ENCODE results near the gene KIF26A.

Gene KIF26A

GRCh38 chr14:104171029-104171697, 32.8 kb downstream of the KIF26A start:
- H3K27me3 ChIP-seq (ENCODE audit: control insufficient read depth, insufficient read depth, low read length), result no peaks in the 10 kb centered on the region
- H3K4me1 ChIP-seq (ENCODE audit: control insufficient read depth, insufficient read depth, low read length), result no peaks in the 10 kb centered on the region
- no peaks in the 10 kb centered on the region for H3K36me3 ChIP-seq (ENCODE audit: control insufficient read depth, insufficient read depth, low read length)
- H3K9ac ChIP-seq (ENCODE audit: low read length), result no peak overlapping the region
- no peak overlapping the region for H3K27ac ChIP-seq (ENCODE audit: low read depth, low read length)
- no peak overlapping the region for H3K4me3 ChIP-seq (ENCODE audit: low read length)

GRCh38 chr14:104171895-104172294, 33.5 kb downstream of the KIF26A start:
- H3K27me3 ChIP-seq (ENCODE audit: control insufficient read depth, insufficient read depth, low read length), result no peaks in the 10 kb centered on the region
- H3K27ac ChIP-seq (ENCODE audit: low read depth, low read length), result no peak overlapping the region
- H3K4me3 ChIP-seq (ENCODE audit: low read length), result no peak overlapping the region
- H3K9ac ChIP-seq (ENCODE audit: low read length), result no peak overlapping the region
- H3K4me1 ChIP-seq (ENCODE audit: control insufficient read depth, insufficient read depth, low read length), result no peaks in the 10 kb centered on the region
- no peaks in the 10 kb centered on the region for H3K36me3 ChIP-seq (ENCODE audit: control insufficient read depth, insufficient read depth, low read length)

DNA sequence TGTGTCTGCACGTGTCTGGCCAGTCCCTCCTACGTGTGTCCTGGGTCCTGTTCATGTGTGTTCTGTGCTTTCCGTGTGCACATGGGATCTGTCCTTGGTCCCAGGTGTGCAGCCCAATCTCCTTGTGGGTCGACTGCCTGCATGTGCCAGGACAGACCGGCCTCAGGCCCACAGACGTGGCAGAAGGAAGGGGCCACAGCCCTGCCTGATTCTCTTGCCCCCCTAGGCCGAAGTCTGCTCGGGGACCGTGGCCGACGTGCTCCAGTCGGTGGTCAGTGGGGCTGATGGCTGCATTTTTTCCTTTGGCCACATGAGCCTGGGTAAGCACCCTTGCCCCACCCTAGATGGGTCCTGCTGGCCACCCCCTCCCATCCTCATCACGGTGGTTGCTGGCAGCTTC, 34.0 kb downstream of the KIF26A start:
- Histone ChIP-seq H3K4me3 (ENCODE audit: low read length) (no peak overlapping the region), H3K27ac (ENCODE audit: low read depth, low read length) (no peak overlapping the region), H3K27me3 (ENCODE audit: control insufficient read depth, insufficient read depth, low read length) (no peaks in the 10 kb centered on the region), H3K4me1 (ENCODE audit: control insufficient read depth, insufficient read depth, low read length) (no peaks in the 10 kb centered on the region), H3K9ac (ENCODE audit: low read length) (no peak overlapping the region), H3K36me3 (ENCODE audit: control insufficient read depth, insufficient read depth, low read length) (no peaks in the 10 kb centered on the region)

DNA sequence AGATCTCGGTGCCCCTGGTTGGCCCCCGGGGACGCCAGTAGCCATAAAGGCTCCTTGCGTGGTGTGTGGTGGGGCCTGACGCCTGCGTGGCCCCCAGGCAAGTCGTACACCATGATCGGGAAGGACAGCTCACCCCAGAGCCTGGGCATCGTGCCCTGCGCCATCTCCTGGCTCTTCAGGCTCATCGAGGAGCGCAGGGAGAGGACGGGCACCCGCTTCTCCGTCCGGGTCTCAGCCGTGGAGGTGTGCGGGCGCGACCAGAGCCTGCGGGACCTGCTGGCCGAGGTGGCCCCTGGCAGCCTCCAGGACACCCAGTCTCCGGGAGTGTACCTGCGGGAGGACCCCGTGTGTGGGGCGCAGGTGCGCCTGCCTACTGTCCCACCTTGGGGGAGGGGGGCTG, 34.5 kb downstream of the KIF26A start:
- H3K9ac ChIP-seq (ENCODE audit: low read length), result no peak overlapping the region
- no peak overlapping the region for H3K27ac ChIP-seq (ENCODE audit: low read depth, low read length)
- H3K27me3 ChIP-seq (ENCODE audit: control insufficient read depth, insufficient read depth, low read length), result no peaks in the 10 kb centered on the region
- no peaks in the 10 kb centered on the region for H3K4me1 ChIP-seq (ENCODE audit: control insufficient read depth, insufficient read depth, low read length)
- no peaks in the 10 kb centered on the region for H3K36me3 ChIP-seq (ENCODE audit: control insufficient read depth, insufficient read depth, low read length)
- H3K4me3 ChIP-seq (ENCODE audit: low read length), result no peak overlapping the region

DNA sequence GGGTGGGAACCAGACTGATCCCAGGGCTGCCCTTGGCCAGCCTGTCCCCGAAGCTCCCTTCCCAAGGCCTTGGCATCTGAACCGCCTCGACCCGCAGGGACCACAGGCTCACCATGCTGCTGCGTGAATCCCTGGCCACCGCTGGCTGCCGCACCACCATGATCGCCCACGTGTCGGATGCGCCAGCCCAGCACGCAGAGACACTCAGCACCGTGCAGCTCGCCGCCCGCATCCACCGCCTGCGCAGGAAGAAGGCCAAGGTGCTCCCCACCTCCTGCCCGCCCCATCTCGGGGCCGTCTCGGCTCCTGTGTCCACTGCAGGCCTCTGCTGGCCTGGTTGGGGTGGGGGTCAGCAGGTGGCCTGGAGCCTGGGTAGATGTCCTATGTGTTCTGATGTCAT, 35.7 kb downstream of the KIF26A start:
- H3K36me3 ChIP-seq (ENCODE audit: control insufficient read depth, insufficient read depth, low read length), result no peaks in the 10 kb centered on the region
- H3K27me3 ChIP-seq (ENCODE audit: control insufficient read depth, insufficient read depth, low read length), result no peaks in the 10 kb centered on the region
- H3K9ac ChIP-seq (ENCODE audit: low read length), result no peak overlapping the region
- no peak overlapping the region for H3K4me3 ChIP-seq (ENCODE audit: low read length)
- no peaks in the 10 kb centered on the region for H3K4me1 ChIP-seq (ENCODE audit: control insufficient read depth, insufficient read depth, low read length)
- H3K27ac ChIP-seq (ENCODE audit: low read depth, low read length), result no peak overlapping the region

GRCh38 chr14:104175041-104175440, 36.7 kb downstream of the KIF26A start:
- no peaks in the 10 kb centered on the region for H3K4me1 ChIP-seq (ENCODE audit: control insufficient read depth, insufficient read depth, low read length)
- no peaks in the 10 kb centered on the region for H3K36me3 ChIP-seq (ENCODE audit: control insufficient read depth, insufficient read depth, low read length)
- no peak overlapping the region for H3K27ac ChIP-seq (ENCODE audit: low read depth, low read length)
- H3K4me3 ChIP-seq (ENCODE audit: low read length), result no peak overlapping the region
- H3K27me3 ChIP-seq (ENCODE audit: control insufficient read depth, insufficient read depth, low read length), result no peaks in the 10 kb centered on the region
- no peak overlapping the region for H3K9ac ChIP-seq (ENCODE audit: low read length)

DNA sequence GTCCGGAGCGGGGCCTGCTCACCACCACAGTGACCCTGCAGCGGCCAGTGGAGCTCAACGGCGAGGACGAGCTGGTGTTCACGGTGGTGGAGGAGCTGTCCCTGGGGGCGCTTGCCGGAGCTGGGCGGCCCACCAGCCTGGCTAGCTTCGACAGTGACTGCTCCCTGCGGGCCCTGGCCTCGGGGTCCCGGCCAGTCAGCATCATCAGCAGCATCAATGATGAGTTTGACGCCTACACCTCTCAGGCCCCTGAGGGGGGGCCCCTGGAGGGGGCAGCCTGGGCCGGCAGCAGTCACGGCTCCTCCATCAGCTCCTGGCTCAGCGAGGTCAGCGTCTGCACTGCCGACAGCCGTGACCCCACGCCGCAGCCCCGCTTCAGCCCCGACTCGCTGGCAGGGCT, 37.4 kb downstream of the KIF26A start:
- H3K4me3 ChIP-seq (ENCODE audit: low read length), result no peak overlapping the region
- H3K27ac ChIP-seq (ENCODE audit: low read depth, low read length), result no peak overlapping the region
- no peaks in the 10 kb centered on the region for H3K36me3 ChIP-seq (ENCODE audit: control insufficient read depth, insufficient read depth, low read length)
- H3K9ac ChIP-seq (ENCODE audit: low read length), result no peak overlapping the region
- H3K4me1 ChIP-seq (ENCODE audit: control insufficient read depth, insufficient read depth, low read length), result no peaks in the 10 kb centered on the region
- no peaks in the 10 kb centered on the region for H3K27me3 ChIP-seq (ENCODE audit: control insufficient read depth, insufficient read depth, low read length)

DNA sequence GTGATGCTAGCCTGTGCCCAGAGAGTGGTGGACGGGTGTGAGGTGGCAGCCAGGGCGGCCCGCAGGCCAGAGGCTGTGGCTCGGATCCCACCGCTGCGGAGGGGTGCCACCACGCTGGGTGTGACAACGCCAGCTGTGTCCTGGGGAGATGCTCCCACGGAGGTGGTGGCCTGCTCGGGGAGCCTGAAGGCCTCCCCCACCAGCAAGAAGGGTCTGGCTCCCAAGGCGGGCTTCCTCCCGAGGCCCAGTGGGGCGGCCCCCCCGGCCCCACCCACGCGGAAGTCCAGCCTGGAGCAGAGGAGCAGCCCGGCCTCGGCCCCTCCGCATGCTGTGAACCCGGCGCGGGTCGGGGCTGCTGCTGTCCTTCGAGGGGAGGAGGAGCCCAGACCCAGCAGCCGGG, 38.2 kb downstream of the KIF26A start:
- H3K9ac ChIP-seq (ENCODE audit: low read length), result no peak overlapping the region
- no peaks in the 10 kb centered on the region for H3K4me1 ChIP-seq (ENCODE audit: control insufficient read depth, insufficient read depth, low read length)
- H3K27me3 ChIP-seq (ENCODE audit: control insufficient read depth, insufficient read depth, low read length), result no peaks in the 10 kb centered on the region
- H3K27ac ChIP-seq (ENCODE audit: low read depth, low read length), result no peak overlapping the region
- H3K36me3 ChIP-seq (ENCODE audit: control insufficient read depth, insufficient read depth, low read length), result no peaks in the 10 kb centered on the region
- no peak overlapping the region for H3K4me3 ChIP-seq (ENCODE audit: low read length)

GRCh38 chr14:104177411-104177810, 39.0 kb downstream of the KIF26A start:
- H3K36me3 ChIP-seq (ENCODE audit: control insufficient read depth, insufficient read depth, low read length), result no peaks in the 10 kb centered on the region
- no peak overlapping the region for H3K4me3 ChIP-seq (ENCODE audit: low read length)
- no peak overlapping the region for H3K27ac ChIP-seq (ENCODE audit: low read depth, low read length)
- H3K27me3 ChIP-seq (ENCODE audit: control insufficient read depth, insufficient read depth, low read length), result no peaks in the 10 kb centered on the region
- no peak overlapping the region for H3K9ac ChIP-seq (ENCODE audit: low read length)
- no peaks in the 10 kb centered on the region for H3K4me1 ChIP-seq (ENCODE audit: control insufficient read depth, insufficient read depth, low read length)

DNA sequence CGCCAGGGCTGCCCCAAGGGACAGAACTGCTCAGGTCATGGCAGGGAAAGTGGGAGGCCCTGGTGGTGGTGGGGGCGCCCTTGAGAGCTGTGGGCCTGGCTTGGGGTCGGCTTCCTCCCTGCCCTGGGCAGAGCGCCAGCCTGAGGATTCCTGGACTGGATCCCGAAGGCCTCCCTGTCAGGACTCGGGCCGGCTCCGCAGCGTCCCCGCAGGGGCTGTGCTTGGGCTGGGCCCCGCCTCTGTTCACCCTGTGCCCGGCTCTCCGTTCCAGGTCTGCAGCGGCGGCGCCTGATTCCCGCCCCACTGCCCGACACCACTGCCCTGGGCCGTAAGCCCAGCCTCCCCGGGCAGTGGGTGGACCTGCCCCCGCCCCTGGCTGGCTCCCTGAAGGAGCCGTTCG, 39.9 kb downstream of the KIF26A start:
- H3K4me3 ChIP-seq (ENCODE audit: low read length), result no peak overlapping the region
- no peak overlapping the region for H3K27ac ChIP-seq (ENCODE audit: low read depth, low read length)
- no peaks in the 10 kb centered on the region for H3K4me1 ChIP-seq (ENCODE audit: control insufficient read depth, insufficient read depth, low read length)
- no peak overlapping the region for H3K9ac ChIP-seq (ENCODE audit: low read length)
- no peaks in the 10 kb centered on the region for H3K36me3 ChIP-seq (ENCODE audit: control insufficient read depth, insufficient read depth, low read length)
- no peaks in the 10 kb centered on the region for H3K27me3 ChIP-seq (ENCODE audit: control insufficient read depth, insufficient read depth, low read length)

DNA sequence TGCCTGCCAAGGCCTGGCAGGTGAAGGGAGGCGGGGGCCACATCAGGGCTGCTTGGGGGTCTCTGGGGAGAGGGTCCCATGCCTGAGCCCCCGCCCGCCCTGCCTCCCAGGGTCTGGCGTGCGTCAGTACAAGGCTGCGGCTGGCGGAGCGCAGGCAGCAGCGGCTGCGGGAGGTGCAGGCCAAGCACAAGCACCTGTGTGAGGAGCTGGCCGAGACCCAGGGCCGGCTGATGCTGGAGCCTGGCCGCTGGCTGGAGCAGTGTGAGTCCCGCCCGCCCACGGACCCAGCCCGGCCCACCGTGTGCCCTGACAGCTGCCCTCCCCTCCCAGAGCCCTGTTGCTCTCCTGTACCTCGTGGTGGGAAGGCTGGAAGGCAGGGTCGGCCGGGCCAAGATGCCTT, 40.7 kb downstream of the KIF26A start:
- H3K4me1 ChIP-seq (ENCODE audit: control insufficient read depth, insufficient read depth, low read length), result no peaks in the 10 kb centered on the region
- no peak overlapping the region for H3K9ac ChIP-seq (ENCODE audit: low read length)
- H3K27ac ChIP-seq (ENCODE audit: low read depth, low read length), result no peak overlapping the region
- no peaks in the 10 kb centered on the region for H3K36me3 ChIP-seq (ENCODE audit: control insufficient read depth, insufficient read depth, low read length)
- H3K27me3 ChIP-seq (ENCODE audit: control insufficient read depth, insufficient read depth, low read length), result no peaks in the 10 kb centered on the region
- no peak overlapping the region for H3K4me3 ChIP-seq (ENCODE audit: low read length)

DNA sequence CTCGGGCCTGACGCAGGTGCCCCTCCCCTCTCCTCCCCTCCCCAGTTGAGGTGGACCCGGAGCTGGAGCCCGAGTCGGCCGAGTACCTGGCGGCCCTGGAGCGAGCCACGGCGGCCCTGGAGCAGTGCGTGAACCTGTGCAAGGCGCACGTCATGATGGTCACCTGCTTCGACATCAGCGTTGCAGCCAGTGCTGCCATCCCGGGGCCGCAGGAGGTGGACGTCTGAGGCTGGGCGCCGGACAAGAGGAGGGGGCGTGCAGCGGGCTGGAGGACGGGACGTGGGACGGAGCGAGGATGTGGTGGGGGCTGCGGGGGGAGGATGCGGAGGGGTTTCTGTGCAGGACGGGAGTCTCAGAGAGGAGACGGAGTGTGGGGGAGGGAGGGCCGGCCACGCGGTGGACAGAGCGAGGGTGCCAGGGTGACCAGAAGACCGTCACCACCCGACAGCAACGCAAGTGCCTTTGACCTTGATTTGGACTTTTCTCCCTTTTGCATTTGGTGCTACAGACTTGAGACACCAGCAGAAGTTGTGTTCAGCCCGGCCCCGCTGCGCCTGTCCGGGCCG, 41.3 kb downstream of the KIF26A start:
- Histone ChIP-seq H3K36me3 (ENCODE audit: control insufficient read depth, insufficient read depth, low read length) (no peaks in the 10 kb centered on the region), H3K27ac (ENCODE audit: low read depth, low read length) (no peak overlapping the region), H3K27me3 (ENCODE audit: control insufficient read depth, insufficient read depth, low read length) (no peaks in the 10 kb centered on the region), H3K4me3 (ENCODE audit: low read length) (no peak overlapping the region), H3K9ac (ENCODE audit: low read length) (no peak overlapping the region), H3K4me1 (ENCODE audit: control insufficient read depth, insufficient read depth, low read length) (no peaks in the 10 kb centered on the region)

DNA sequence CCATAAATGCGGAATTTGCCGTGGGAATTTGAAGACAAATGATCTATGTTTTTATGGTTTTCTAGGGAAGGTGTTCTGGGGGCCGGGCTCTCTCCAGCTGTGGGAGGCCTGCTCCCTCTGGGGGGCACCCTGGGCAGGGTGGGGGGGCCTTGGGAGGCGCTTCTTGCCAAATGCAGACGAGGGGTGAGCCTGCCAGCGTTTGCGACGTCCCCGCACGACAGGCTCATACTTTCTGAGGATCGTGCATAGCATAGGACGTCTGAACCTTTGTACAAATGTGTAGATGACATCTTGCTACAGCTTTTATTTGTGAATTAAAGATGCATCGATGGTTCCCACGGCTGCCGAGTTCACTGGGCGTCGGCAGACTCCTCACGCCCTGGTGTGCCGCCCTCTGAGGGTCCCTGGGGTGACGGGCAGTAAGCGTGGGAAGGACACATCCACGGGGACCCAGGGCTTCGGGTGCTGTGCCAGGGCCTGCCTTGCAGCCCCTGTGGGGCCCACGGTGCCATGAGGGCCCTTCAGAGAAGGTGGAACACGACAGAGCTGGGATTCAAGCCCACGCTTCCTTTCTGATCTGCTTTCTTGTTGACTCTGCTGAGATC, 42.3 kb downstream of the KIF26A start:
- H3K36me3 ChIP-seq (ENCODE audit: control insufficient read depth, insufficient read depth, low read length), result no peaks in the 10 kb centered on the region
- H3K27me3 ChIP-seq (ENCODE audit: control insufficient read depth, insufficient read depth, low read length), result no peaks in the 10 kb centered on the region
- H3K27ac ChIP-seq (ENCODE audit: low read depth, low read length), result no peak overlapping the region
- H3K4me3 ChIP-seq (ENCODE audit: low read length), result no peak overlapping the region
- no peaks in the 10 kb centered on the region for H3K4me1 ChIP-seq (ENCODE audit: control insufficient read depth, insufficient read depth, low read length)
- H3K9ac ChIP-seq (ENCODE audit: low read length), result no peak overlapping the region
